ENCODE data around the gene THSD7B. TPM values are rescaled to one million over a fixed set of nuclear protein-coding genes. Genes with fewer than 3 reads are reported as not detected.

THSD7B gene
- total and polyA plus RNA-seq, 9 of the 15 experiments (the other 6 are each of a cell fraction or from before 2014, with no cell fraction given): not detected

DNA sequence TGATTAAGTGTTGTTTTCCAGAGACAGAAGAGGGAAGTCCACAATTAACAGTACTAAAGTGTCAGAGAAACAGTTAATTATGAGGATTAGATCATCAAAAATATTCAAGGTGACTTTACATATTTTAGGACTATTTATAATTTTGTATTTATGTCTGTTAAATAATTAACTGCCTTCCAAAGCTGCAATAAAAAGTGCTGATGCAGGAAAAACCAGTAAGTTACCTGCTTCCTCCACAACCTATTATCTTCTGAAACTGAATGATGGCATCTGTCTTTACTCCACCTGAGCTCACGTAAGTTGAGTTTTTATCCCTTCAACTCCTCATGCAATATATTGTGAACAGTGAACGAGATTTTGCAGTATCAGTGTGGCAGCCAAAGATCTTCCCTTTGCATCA is 570.7 kb downstream of the THSD7B start:
- Histone ChIP-seq H2AFZ (ENCODE audit: low read depth, low read length) (no peak overlapping the region), H3K4me1 (replicated peaks in 1 of 2; ENCODE audit: control insufficient read depth in 2 of 2, insufficient read depth in 2 of 2, low read length in 2 of 2) (no peaks in the 10 kb centered on the region), H3K4me3 (no peak overlapping the region), H3K9ac (ENCODE audit: insufficient read depth in 1 of 2, low read depth in 2 of 2, low read length in 2 of 2) (no peak overlapping the region), H3K9me3 (replicated peaks; ENCODE audit: control insufficient read depth, insufficient read depth, low read depth, low read length) (no peaks in the 10 kb centered on the region), H3K27me3 (ENCODE audit: control insufficient read depth in 2 of 2, insufficient read depth in 2 of 2, low read length in 2 of 2) (no peaks in the 10 kb centered on the region), H3K79me2 (ENCODE audit: control insufficient read depth, insufficient read depth, low read length) (no peaks in the 10 kb centered on the region), H4K20me1 (replicated peaks; ENCODE audit: control insufficient read depth, insufficient read depth, low read length) (no peaks in the 10 kb centered on the region), H3K9me1 (ENCODE audit: control insufficient read depth, insufficient read depth, low read length) (no peaks in the 10 kb centered on the region), H3K27ac (ENCODE audit: extremely low read depth, low read depth, low read length) (no peak overlapping the region), H3K36me3 (ENCODE audit: control insufficient read depth, insufficient read depth, low read length) (no peaks in the 10 kb centered on the region), H3K4me2 (ENCODE audit: insufficient read depth, low read length) (no peak overlapping the region)
- in situ Hi-C loops (cut with MboI): no loop called here
- no TSS peak for BruUV-seq (replicated peaks)
- intact Hi-C loops (cut with micrococcal nuclease): no loop called here
- ChIA-PET POLR2A (no interaction called here), CTCF (ENCODE audit: low intra/inter-chr PET ratio) (no interaction called here)
- ATAC-seq (no peak), DNase-seq (ENCODE audit: extremely low read depth in 1 of 4, low spot score in 3 of 4) (no peak), FAIRE-seq (no peak)
- TF ChIP-seq, protein P1, sequence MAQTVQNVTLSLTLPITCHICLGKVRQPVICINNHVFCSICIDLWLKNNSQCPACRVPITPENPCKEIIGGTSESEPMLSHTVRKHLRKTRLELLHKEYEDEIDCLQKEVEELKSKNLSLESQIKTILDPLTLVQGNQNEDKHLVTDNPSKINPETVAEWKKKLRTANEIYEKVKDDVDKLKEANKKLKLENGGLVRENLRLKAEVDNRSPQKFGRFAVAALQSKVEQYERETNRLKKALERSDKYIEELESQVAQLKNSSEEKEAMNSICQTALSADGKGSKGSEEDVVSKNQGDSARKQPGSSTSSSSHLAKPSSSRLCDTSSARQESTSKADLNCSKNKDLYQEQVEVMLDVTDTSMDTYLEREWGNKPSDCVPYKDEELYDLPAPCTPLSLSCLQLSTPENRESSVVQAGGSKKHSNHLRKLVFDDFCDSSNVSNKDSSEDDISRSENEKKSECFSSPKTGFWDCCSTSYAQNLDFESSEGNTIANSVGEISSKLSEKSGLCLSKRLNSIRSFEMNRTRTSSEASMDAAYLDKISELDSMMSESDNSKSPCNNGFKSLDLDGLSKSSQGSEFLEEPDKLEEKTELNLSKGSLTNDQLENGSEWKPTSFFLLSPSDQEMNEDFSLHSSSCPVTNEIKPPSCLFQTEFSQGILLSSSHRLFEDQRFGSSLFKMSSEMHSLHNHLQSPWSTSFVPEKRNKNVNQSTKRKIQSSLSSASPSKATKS (CRISPR knock-in tag; IDR thresholded peaks at IDR 0.05): no peak
- TF ChIP-seq MAFK (IDR thresholded peaks at IDR 0.05; ENCODE audit: low read length): peak; percentile 41; the same call in 1 of the 2 replicates
- TF ChIP-seq ZNF764 (CRISPR knock-in tag; IDR thresholded peaks at IDR 0.05; ENCODE audit: low read depth): no peak
- TF ChIP-seq, protein P2, sequence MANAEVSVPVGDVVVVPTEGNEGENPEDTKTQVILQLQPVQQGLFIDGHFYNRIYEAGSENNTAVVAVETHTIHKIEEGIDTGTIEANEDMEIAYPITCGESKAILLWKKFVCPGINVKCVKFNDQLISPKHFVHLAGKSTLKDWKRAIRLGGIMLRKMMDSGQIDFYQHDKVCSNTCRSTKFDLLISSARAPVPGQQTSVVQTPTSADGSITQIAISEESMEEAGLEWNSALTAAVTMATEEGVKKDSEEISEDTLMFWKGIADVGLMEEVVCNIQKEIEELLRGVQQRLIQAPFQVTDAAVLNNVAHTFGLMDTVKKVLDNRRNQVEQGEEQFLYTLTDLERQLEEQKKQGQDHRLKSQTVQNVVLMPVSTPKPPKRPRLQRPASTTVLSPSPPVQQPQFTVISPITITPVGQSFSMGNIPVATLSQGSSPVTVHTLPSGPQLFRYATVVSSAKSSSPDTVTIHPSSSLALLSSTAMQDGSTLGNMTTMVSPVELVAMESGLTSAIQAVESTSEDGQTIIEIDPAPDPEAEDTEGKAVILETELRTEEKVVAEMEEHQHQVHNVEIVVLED (CRISPR knock-in tag; IDR thresholded peaks at IDR 0.05): no peak
- TF ChIP-seq C11orf30 (IDR thresholded peaks at IDR 0.05; ENCODE audit: low read depth): peak; percentile 28; the same call in 1 of the 2 replicates
- peak; percentile 57; the same call in 1 of the 2 replicates for TF ChIP-seq ZNF316 (IDR thresholded peaks at IDR 0.05)
- TF ChIP-seq MAFF (IDR thresholded peaks at IDR 0.05; ENCODE audit: low read length): peak; percentile 39; the same call in 1 of the 2 replicates
- TF ChIP-seq MAFG (tag; conservative IDR thresholded peaks at IDR 0.05): peak; percentile 51
- 0% methylated on average over 2 of the region's 2 CpGs for WGBS (ENCODE audit: insufficient coverage, low coverage, missing lambda C conversion rate)

All from K562 (cell line).